Progenitor cell of endocrine pancreas (in vitro differentiated cells): ENCODE measurements around the gene GCHFR. TPM values are rescaled to one million over a fixed set of nuclear protein-coding genes. Genes with fewer than 3 reads are reported as not detected.
A peak's percentile ranks its signal among the peaks of the same experiment; 100 is the strongest.

ENCODE experiments used
- DNase-seq: peaks from one replicate; pipeline ENCODE4 v3.0.0; 2021; ENCODE audit warnings: low spot score; ENCODE audit not compliant: unreplicated experiment
- H3K27ac Mint-ChIP-seq: 2 replicates; pipeline ENCODE4 v1.8.0; 2021; ENCODE audit warnings: mild to moderate bottlenecking, moderate library complexity, mixed read lengths
- H3K27me3 Mint-ChIP-seq: 2 replicates; pipeline ENCODE4 v1.8.0; 2021; ENCODE audit warnings: mixed read lengths
- H3K36me3 Mint-ChIP-seq: 2 replicates; pipeline ENCODE4 v1.8.0; 2022; ENCODE audit warnings: mixed read lengths; ENCODE audit not compliant: insufficient read depth
- H3K4me1 Mint-ChIP-seq: 2 replicates; pipeline ENCODE4 v1.8.0; 2021; ENCODE audit warnings: low read depth, mixed read lengths
- H3K4me3 Mint-ChIP-seq: 2 replicates; pipeline ENCODE4 v1.8.0; 2021; ENCODE audit warnings: low read depth, mild to moderate bottlenecking, moderate library complexity, mixed read lengths
- H3K9me3 Mint-ChIP-seq: 2 replicates; pipeline ENCODE4 v1.8.0; 2021; ENCODE audit warnings: low read depth, mixed read lengths
- CTCF ChIP-seq: fragments of 200-600 bp; sonication (generic); IDR thresholded peaks from one replicate; pipeline ENCODE4 v1.5.0; 2021; ENCODE audit warnings: antibody characterized with exemption, mild to moderate bottlenecking; ENCODE audit not compliant: unreplicated experiment
- total RNA-seq: library from RNA; stranded (reverse); gene quantifications from 2 replicates; pipeline ENCODE4 v1.2.1, GENCODE V29; 2021

Gene GCHFR
- total RNA-seq, 1 donor from 2014 or later = 32.1 TPM

GRCh38 chr15:40759961-40760360, 3.9 kb upstream of the GCHFR start:
- Mint-ChIP-seq H3K4me1 (peaks cover 7% of the 10 kb centered on the region), H3K4me3 (no peak overlapping the region), H3K36me3 (no peaks in the 10 kb centered on the region), H3K27me3 (no peaks in the 10 kb centered on the region), H3K9me3 (no peaks in the 10 kb centered on the region), H3K27ac (no peak overlapping the region)
- TF ChIP-seq CTCF = no peak
- no peak for DNase-seq

DNA sequence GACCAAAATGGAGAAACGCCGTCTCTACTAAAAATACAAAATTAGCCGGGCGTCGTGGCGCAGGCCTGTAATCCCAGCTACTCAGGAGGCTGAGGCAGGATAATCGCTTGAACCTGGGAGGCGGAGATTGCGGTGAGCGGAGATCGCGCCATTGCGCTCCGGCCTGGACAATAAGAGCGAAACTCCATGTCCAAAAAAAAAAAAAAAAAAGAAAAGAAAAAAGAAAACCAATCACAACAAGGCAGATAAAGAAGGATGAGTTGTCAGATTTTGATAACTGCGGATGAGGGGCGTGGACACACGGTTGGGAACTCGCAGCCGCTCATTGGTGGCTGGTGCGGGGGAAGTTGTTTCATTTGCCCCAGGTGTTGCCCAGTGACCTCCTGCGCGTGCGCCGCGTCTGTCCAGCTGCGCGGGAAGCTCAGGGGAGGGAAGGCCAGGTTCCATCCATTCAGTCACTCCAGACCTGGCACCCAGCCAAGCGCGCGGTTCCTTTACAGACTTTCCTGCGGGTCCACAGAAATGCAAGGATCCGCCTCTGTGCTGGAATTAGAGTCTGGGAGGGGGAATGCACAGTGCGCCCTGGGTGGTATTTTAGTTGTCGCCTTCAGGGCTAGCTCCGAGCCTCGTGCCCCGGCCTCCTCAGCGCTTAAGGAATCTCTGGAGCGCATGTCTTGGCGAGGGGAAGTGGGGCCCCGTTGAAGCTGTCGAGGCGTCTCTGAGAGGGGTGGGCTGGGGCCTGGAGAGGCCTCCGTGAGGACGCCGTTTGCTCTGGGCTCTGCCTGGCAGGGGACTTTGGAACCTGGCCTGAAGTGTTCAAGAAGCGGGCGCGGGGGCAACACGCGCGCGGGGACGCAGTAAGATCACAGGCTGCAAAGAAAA, 708 bp upstream of the GCHFR start:
- Mint-ChIP-seq H3K9me3 (no peaks in the 10 kb centered on the region), H3K27me3 (no peaks in the 10 kb centered on the region), H3K36me3 (no peaks in the 10 kb centered on the region), H3K27ac (peak overlapping the region; percentile 96), H3K4me3 (peak overlapping the region; percentile 79), H3K4me1 (peaks cover 11% of the 10 kb centered on the region)
- no peak for DNase-seq
- no peak for TF ChIP-seq CTCF

- Mint-ChIP-seq H3K9me3 (no peaks in the 10 kb centered on the region), H3K27me3 (no peaks in the 10 kb centered on the region)
These were observed 798 bp downstream of the GCHFR start for GRCh38 chr15:40764629-40765103.

DNA sequence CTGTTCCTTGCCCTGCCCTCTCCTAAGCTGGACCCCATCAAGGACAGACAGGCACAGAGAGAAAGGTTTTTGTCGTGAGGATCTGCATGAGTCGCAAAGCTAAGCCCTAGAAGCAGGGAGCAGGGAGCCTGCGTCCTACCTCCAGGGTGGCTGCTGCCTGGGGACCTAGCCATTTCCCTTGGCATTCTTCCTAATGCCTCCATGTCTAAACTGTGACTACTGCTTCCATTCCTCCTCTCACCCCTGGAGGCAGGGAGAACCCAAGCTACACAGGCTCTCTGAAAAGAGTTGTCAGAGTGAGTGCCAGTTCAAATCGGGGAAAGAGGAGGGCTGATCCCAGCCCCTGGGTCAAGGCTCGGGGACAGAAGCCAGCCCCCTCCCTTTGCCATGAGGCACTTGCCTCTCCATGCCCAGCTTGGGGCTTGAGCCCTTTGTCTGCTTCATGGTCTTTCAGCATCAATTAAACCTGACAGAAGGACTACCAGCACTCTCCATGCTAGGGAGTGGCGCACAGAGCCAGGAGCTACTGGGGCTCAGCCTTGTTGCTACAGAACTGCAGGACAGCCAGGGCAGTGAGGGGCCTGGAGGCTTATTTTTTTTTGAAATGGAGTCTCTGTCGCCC, 2.4 kb downstream of the GCHFR start:
- no peak for TF ChIP-seq CTCF
- Mint-ChIP-seq H3K27ac (no peak overlapping the region), H3K36me3 (no peaks in the 10 kb centered on the region), H3K27me3 (no peaks in the 10 kb centered on the region), H3K4me1 (peaks cover 11% of the 10 kb centered on the region), H3K4me3 (peak overlapping the region; percentile 79), H3K9me3 (no peaks in the 10 kb centered on the region)
- no peak for DNase-seq

More at GRCh38 chr15:40764629-40765103, 798 bp downstream of the GCHFR start:
- Mint-ChIP-seq H3K27ac (peak overlapping the region; percentile 96), H3K4me1 (peaks cover 11% of the 10 kb centered on the region), H3K36me3 (no peaks in the 10 kb centered on the region), H3K4me3 (peak overlapping the region; percentile 79)
- no peak for TF ChIP-seq CTCF
- no peak for DNase-seq
